HepG2 (cell line): ENCODE measurements around the gene KLHDC8B. TPM values are rescaled to one million over a fixed set of nuclear protein-coding genes. Genes with fewer than 3 reads are reported as not detected.

Source experiments
- ATAC-seq: fragments of 200-7000 bp; cut with Tn5 transposase; 3 replicates; pipeline ENCODE4 v1.9.1; 2020; ENCODE audit warnings: mild to moderate bottlenecking, moderate library complexity
- Bru-seq: library from RNA; stranded (reverse); fragments of 400-500 nt; gene quantifications from one replicate; lab custom pipeline; 2021; lab: Mats Ljungman, UMichigan
- BruChase-seq, 2 experiments: library from RNA; stranded (reverse); fragments of 400-500 nt; gene quantifications; one replicate each; lab custom pipeline; 2021; lab: Mats Ljungman, UMichigan
- BruUV-seq: library from RNA; stranded (reverse); fragments of 400-500 nt; replicated peaks from 2 replicates; lab custom pipeline; 2021; lab: Mats Ljungman, UMichigan
- CTCF ChIA-PET: fragments of 300-600 bp; formaldehyde crosslinking; extraction: SDS; loops from one replicate; lab custom pipeline; 2021; ENCODE audit warnings: low total read pairs, inconsistent platforms, low intra/inter-chr PET ratio; lab: Yijun Ruan, JAX
- POLR2A ChIA-PET: fragments of 350-600 bp; sonication (Branson Sonifier 250); formaldehyde crosslinking; loops from one replicate; lab custom pipeline; 2020; ENCODE audit warnings: antibody characterized with exemption, inconsistent platforms; lab: Yijun Ruan, JAX
- DNase-seq: peaks from one replicate; pipeline ENCODE4 v3.0.0-alpha.2; 2015; ENCODE audit warnings: low spot score
- FAIRE-seq: peaks from 3 replicates; lab custom pipeline; 2011; peaks lifted over from hg19 to GRCh38; lab: Jason Lieb, UNC
- H2AFZ ChIP-seq: one replicate; pipeline ENCODE4 v1.6.1; 2011; ENCODE audit warnings: low read length, inconsistent platforms
- H3K27ac ChIP-seq: fragments of 300-600 bp; 3 replicates; pipeline ENCODE4 v1.8.0; 2011; ENCODE audit warnings: mixed run types, mild to moderate bottlenecking, mixed read lengths, low read length, inconsistent platforms; ENCODE audit not compliant: insufficient read depth; ENCODE audit errors: extremely low read length
- H3K27me3 ChIP-seq, 2 experiments: fragments of 200-600 bp in 1 of 2; 2 replicates in 1 of 2; 3 replicates in 1 of 2; pipeline versions ENCODE4 v1.6.0 to v1.8.0; 2011; ENCODE audit warnings: low read length in 2 of 2, mild to moderate bottlenecking in 2 of 2, moderate library complexity in 2 of 2, inconsistent platforms in 1 of 2; ENCODE audit not compliant: insufficient read depth in 2 of 2, control insufficient read depth in 1 of 2
- H3K36me3 ChIP-seq, 2 experiments: fragments of 200-600 bp in 1 of 2; replicated peaks in 1 of 2; 2 replicates in 1 of 2; 3 replicates in 1 of 2; pipeline versions ENCODE4 v1.5.1 to v1.8.0; 2011; ENCODE audit warnings: low read length in 2 of 2, inconsistent platforms in 1 of 2; ENCODE audit not compliant: insufficient read depth in 2 of 2, control insufficient read depth in 1 of 2
- H3K4me1 ChIP-seq: 2 replicates; pipeline ENCODE4 v1.5.1; 2012; ENCODE audit warnings: low read length, inconsistent platforms; ENCODE audit not compliant: insufficient read depth
- H3K4me2 ChIP-seq: 2 replicates; pipeline ENCODE4 v1.6.0; 2011; ENCODE audit warnings: low read depth, low read length, inconsistent platforms
- H3K4me3 ChIP-seq, 3 experiments: fragments of 200-600 bp in 1 of 3; sonication (generic), shearing (Covaris generic) in 1 of 3; replicated peaks in 1 of 3; 2 replicates each; pipeline ENCODE4 v1.5.1; 2011 to 2016; ENCODE audit warnings: low read length in 3 of 3, inconsistent platforms in 2 of 3, low read depth in 2 of 3, mild to moderate bottlenecking in 2 of 3, control low read depth in 1 of 3, mixed read lengths in 1 of 3; ENCODE audit not compliant: insufficient read depth in 1 of 3
- H3K79me2 ChIP-seq: one replicate; pipeline ENCODE4 v1.6.1; 2011; ENCODE audit warnings: low read length, inconsistent platforms; ENCODE audit not compliant: insufficient read depth
- H3K9ac ChIP-seq: 2 replicates; pipeline ENCODE4 v1.6.0; 2011; ENCODE audit warnings: mild to moderate bottlenecking, low read depth, low read length, inconsistent platforms; ENCODE audit not compliant: insufficient read depth
- H3K9me3 ChIP-seq: 2 replicates; pipeline ENCODE4 v1.5.1; 2012; ENCODE audit warnings: mild to moderate bottlenecking, low read length
- H4K20me1 ChIP-seq: 2 replicates; pipeline ENCODE4 v1.6.0; 2011; ENCODE audit warnings: inconsistent platforms, mild to moderate bottlenecking, low read length, moderate library complexity; ENCODE audit not compliant: insufficient read depth
- BCL6 ChIP-seq: IDR thresholded peaks from 2 replicates; pipeline ENCODE4 v1.6.1; 2016; ENCODE audit warnings: missing genetic modification reagents, missing compliant biosample characterization
- EP300 ChIP-seq, 3 experiments: sonication (generic) in 1 of 3; formaldehyde crosslinking in 1 of 3; IDR thresholded peaks; 2 replicates each; pipeline versions ENCODE4 v1.5.1 to v1.6.1; 2011 to 2020; ENCODE audit warnings: low read depth in 2 of 3, low read length in 2 of 3, borderline replicate concordance in 1 of 3, improper control_type of control experiment in 1 of 3, mild to moderate bottlenecking in 1 of 3, missing genetic modification reagents in 1 of 3, moderate library complexity in 1 of 3
- NFIB ChIP-seq: sonication (generic); formaldehyde crosslinking; IDR thresholded peaks from 2 replicates; pipeline ENCODE4 v1.9.0; 2021; ENCODE audit warnings: missing genetic modification reagents, mild to moderate bottlenecking, borderline replicate concordance
- SIN3A ChIP-seq: IDR thresholded peaks from 2 replicates; pipeline ENCODE4 v1.6.1; 2011; ENCODE audit warnings: low read depth, mild to moderate bottlenecking, control low read depth, low read length, borderline replicate concordance
- SYNCRIP ChIP-seq: fragments of 200-400 bp; formaldehyde crosslinking; IDR thresholded peaks from 2 replicates; pipeline ENCODE4 v1.6.1; 2018; ENCODE audit warnings: mild to moderate bottlenecking, low read depth, low read length; ENCODE audit not compliant: insufficient read depth
- TAF1 ChIP-seq: sonication (generic); formaldehyde crosslinking; IDR thresholded peaks from 2 replicates; pipeline ENCODE4 v1.4.0; 2020; ENCODE audit warnings: missing genetic modification reagents
- TBL1XR1 ChIP-seq: fragments of 150-350 bp; IDR thresholded peaks from 2 replicates; pipeline ENCODE4 v1.6.1; 2014; ENCODE audit warnings: borderline replicate concordance, low read length; ENCODE audit not compliant: partially characterized antibody
- TOPORS ChIP-seq: sonication (generic); formaldehyde crosslinking; IDR thresholded peaks from 2 replicates; pipeline ENCODE4 v1.8.0; 2023; ENCODE audit warnings: mild to moderate bottlenecking, missing genetic modification reagents
- ZBED4 ChIP-seq: sonication (generic); formaldehyde crosslinking; IDR thresholded peaks from 2 replicates; pipeline ENCODE4 v1.4.0; 2020; ENCODE audit warnings: missing genetic modification reagents, borderline replicate concordance
- ZBTB26 ChIP-seq: IDR thresholded peaks from 2 replicates; pipeline ENCODE4 v1.6.1; 2016; ENCODE audit warnings: missing compliant biosample characterization, missing genetic modification reagents, borderline replicate concordance
- ZNF720 ChIP-seq: sonication (generic); formaldehyde crosslinking; IDR thresholded peaks from 2 replicates; pipeline ENCODE4 v1.4.0; 2020; ENCODE audit warnings: missing genetic modification reagents
- WGBS: methylation state at CpG from one replicate; pipeline ENCODE4 v1.1.6; 2017; ENCODE audit warnings: low lambda C conversion rate; 5-methylcytosine and 5-hydroxymethylcytosine counted together
- in situ Hi-C: cut with HindIII; loops from 2 replicates; pipeline ENCODE4 v1.10.0; 2017; ENCODE audit warnings: low pct_unique_long_range_greater_than_20kb; ENCODE audit not compliant: extremely low pct_ligation_motif_present
- intact Hi-C: fragments of 100-400 bp; cut with micrococcal nuclease; formaldehyde crosslinking; loops from one replicate; pipeline ENCODE4 v1.10.0; 2022; ENCODE audit not compliant: unreplicated experiment
- long read RNA-seq, 2 experiments: library from RNA in 1 of 2; library from polyadenylated mRNA in 1 of 2; stranded (forward) in 1 of 2; unstranded in 1 of 2; transcript quantifications; one replicate each; pipeline ENCODE4 v2.0.0, GENCODE V29; 2019 to 2022
- polyA minus RNA-seq, 3 experiments: library from RNA; depleted of rRNA, polyadenylated mRNA; stranded (reverse); fragments of >200 nt; gene quantifications; 2 replicates each; pipeline ENCODE4 v1.2.3, GENCODE V29; 2011; ENCODE audit warnings: low replicate concordance in 1 of 3
- polyA plus RNA-seq, 8 experiments: library from polyadenylated mRNA; depleted of rRNA in 3 of 8; stranded (reverse) in 7 of 8; unstranded in 1 of 8; fragments of >200 nt; fragmentation: Illumina TruSeq in 4 of 8; extraction: Trizol in 4 of 8; gene quantifications; 2 replicates each; pipeline versions ENCODE4 v1.2.1 to v1.2.3, GENCODE V29; 2011 to 2016; ENCODE audit warnings: low read depth in 4 of 8, missing spikeins in 1 of 8, mixed read lengths in 1 of 8; ENCODE audit not compliant: insufficient read depth in 1 of 8
- total RNA-seq, 5 experiments: library from RNA; depleted of rRNA; stranded (reverse); fragments of >200 nt; fragmentation: Illumina TruSeq; extraction: Trizol; gene quantifications; 2 replicates each; pipeline ENCODE4 v1.2.3, GENCODE V29; 2016; ENCODE audit warnings: low read depth in 1 of 5

Gene KLHDC8B
- total RNA-seq (2016; rRNA removed; fragmentation: Illumina TruSeq; extraction: Trizol) (17.2 and 17.7 TPM in 2 replicates), polyA plus RNA-seq (2011; rRNA removed) (17.8 and 25.3 TPM in 2 replicates), polyA minus RNA-seq (2011; rRNA and poly(A)+ RNA removed; ENCODE audit: low replicate concordance) (1.0 and 28.1 TPM in 2 replicates), Bru-seq, nascent RNA (percentile 48 among the genes with signal in this experiment), BruChase-seq, experiment 1, labeled RNA remaining after a 6-hour chase (percentile 66 among the genes with signal in this experiment), BruChase-seq, experiment 2, labeled RNA remaining after a 2-hour chase (percentile 55 among the genes with signal in this experiment)
- 5.3 and 6.0 TPM in 2 replicates for total RNA-seq (2016; cell fraction: cytosol; rRNA removed; fragmentation: Illumina TruSeq; extraction: Trizol; ENCODE audit: low read depth)
- 18.2 and 18.3 TPM in 2 replicates for total RNA-seq (2016; cell fraction: insoluble cytoplasmic fraction; rRNA removed; fragmentation: Illumina TruSeq; extraction: Trizol)
- 12.5 and 13.9 TPM in 2 replicates for total RNA-seq (2016; cell fraction: membrane; rRNA removed; fragmentation: Illumina TruSeq; extraction: Trizol)
- total RNA-seq (2016; cell fraction: nucleus; rRNA removed; fragmentation: Illumina TruSeq; extraction: Trizol): 9.8 and 11.3 TPM in 2 replicates
- polyA plus RNA-seq (2011; cell fraction: cytosol; rRNA removed): 22.1 and 25.8 TPM in 2 replicates
- polyA plus RNA-seq (2011; cell fraction: nucleus; rRNA removed): 23.7 and 30.7 TPM in 2 replicates
- 10.3 and 15.5 TPM in 2 replicates for polyA plus RNA-seq (2012)
- 3.5 and 4.4 TPM in 2 replicates for polyA plus RNA-seq (2016; cell fraction: cytosol; fragmentation: Illumina TruSeq; extraction: Trizol; ENCODE audit: low read depth)
- 15.1 and 17.0 TPM in 2 replicates for polyA plus RNA-seq (2016; cell fraction: insoluble cytoplasmic fraction; fragmentation: Illumina TruSeq; extraction: Trizol; ENCODE audit: low read depth)
- 8.7 and 9.4 TPM in 2 replicates for polyA plus RNA-seq (2016; cell fraction: membrane; fragmentation: Illumina TruSeq; extraction: Trizol; ENCODE audit: low read depth)
- polyA plus RNA-seq (2016; cell fraction: nucleus; fragmentation: Illumina TruSeq; extraction: Trizol; ENCODE audit: insufficient read depth, low read depth): 19.1 and 19.7 TPM in 2 replicates
- polyA minus RNA-seq (2011; cell fraction: cytosol; rRNA and poly(A)+ RNA removed): 8.4 and 13.7 TPM in 2 replicates
- polyA minus RNA-seq (2011; cell fraction: nucleus; rRNA and poly(A)+ RNA removed): 9.1 and 15.0 TPM in 2 replicates
- long read RNA-seq, experiment 1, transcript KLHDC8B-201 (6 exons, 1,959 nt): major isoform, 12 of 16 reads
- long read RNA-seq, experiment 1, partial matches to known transcripts: 2 of 16 reads
- long read RNA-seq, experiment 1, other reads (novel, unspliced or antisense): 2 of 16 reads
- long read RNA-seq, experiment 2, transcript KLHDC8B-201 (6 exons, 1,959 nt): major isoform, 31 of 52 reads
- long read RNA-seq, experiment 2, partial matches to known transcripts: 15 of 52 reads
- long read RNA-seq, experiment 2, other reads (novel, unspliced or antisense): 6 of 52 reads

- H2AFZ ChIP-seq: peak within 1 kb of the TSS; percentile 32
- in situ Hi-C loops: loop anchor here (25.0 kb wide), 1 partner anchor 266 kb away; the partner anchor contains the start of gene NICN1
- POLR2A ChIA-PET: interaction anchor here (0.5 to 2.4 kb wide), 16 partner anchors 11 to 258 kb away, joined by 3 to 19 read pairs (median 4); partner anchors contain the start of genes IMPDH2, LAMB2, NDUFAF3 and NICN1
- TF ChIP-seq SYNCRIP: no peak
- TF ChIP-seq TAF1 (CRISPR knock-in tag): peak; percentile 74
- no peak for TF ChIP-seq NFIB (CRISPR knock-in tag)
- TF ChIP-seq BCL6: no peak; the same call in 1 of the 2 replicates
- TF ChIP-seq EP300 (IDR thresholded peaks at IDR 0.05; ENCODE audit: low read depth in 2 of 2, low read length in 2 of 2): no peak
- TF ChIP-seq EP300 (CRISPR knock-in tag; IDR thresholded peaks at IDR 0.05; ENCODE audit: borderline replicate concordance): peak; percentile 22; the same call in 1 of the 2 replicates
- TF ChIP-seq SIN3A: 0 out of 2 replicates have a peak, but pooled peaks have one; percentile 65
- peak; percentile 3; the same call in 1 of the 2 replicates for TF ChIP-seq ZBTB26
- no peak for TF ChIP-seq ZNF720
- TF ChIP-seq TOPORS (CRISPR knock-in tag): no peak
- TF ChIP-seq ZBED4 (CRISPR knock-in tag): no peak; the same call in 1 of the 2 replicates
- no peak for TF ChIP-seq TBL1XR1
Observed at GRCh38 chr3:49171119-49171774, at the start of gene KLHDC8B. TSS of gene KLHDC8B (plus strand) at chr3:49171598. CDS start at chr3:49172770, 1,172 bp downstream.

More at GRCh38 chr3:49171119-49171774, at the start of gene KLHDC8B:
- intact Hi-C loops: no loop called here
- Histone ChIP-seq H3K4me1 (peaks cover 60% of the 10 kb centered on the region), H3K79me2 (no peaks in the 10 kb centered on the region), H3K27me3 (no peaks in the 10 kb centered on the region; a peak in 1 of 5 replicates), H3K9ac (peak within 1 kb of the TSS; percentile 81), H4K20me1 (no peaks in the 10 kb centered on the region), H3K36me3 (peaks cover 0 to 1% of the 10 kb centered on the region in 2 experiments; a peak in 1 of 5 replicates), H3K9me3 (no peaks in the 10 kb centered on the region), H3K4me3 (peak within 1 kb of the TSS; percentile 80 to 89 (median 80)), H3K27ac (peak within 1 kb of the TSS; percentile 60), H3K4me2 (peak within 1 kb of the TSS; percentile 96)
- ATAC-seq (peak; percentile 82), DNase-seq (peak; percentile 82), FAIRE-seq (peak; percentile 36)
- WGBS: 2% methylated on average over 10 of the region's 57 CpGs
- no TSS peak for BruUV-seq
- CTCF ChIA-PET: interaction anchor here (1.2 to 1.5 kb wide), 2 partner anchors 169 to 278 kb away, joined by 4 to 5 read pairs; partner anchors contain the start of gene USP4
